ENCODE measurements around the gene MED22. TPM values are rescaled to one million over a fixed set of nuclear protein-coding genes. Genes with fewer than 3 reads are reported as not detected.
"Not testable (repeated sequence)": the region's sequence is repeated elsewhere in the genome, so short reads cannot be mapped to it uniquely, and the experiment has no call there.

MED22 gene
- total and polyA plus RNA-seq, 2 donors (not counting 1 experiment from before 2014, with no cell fraction given): 13.9 to 17.8 TPM

DNA sequence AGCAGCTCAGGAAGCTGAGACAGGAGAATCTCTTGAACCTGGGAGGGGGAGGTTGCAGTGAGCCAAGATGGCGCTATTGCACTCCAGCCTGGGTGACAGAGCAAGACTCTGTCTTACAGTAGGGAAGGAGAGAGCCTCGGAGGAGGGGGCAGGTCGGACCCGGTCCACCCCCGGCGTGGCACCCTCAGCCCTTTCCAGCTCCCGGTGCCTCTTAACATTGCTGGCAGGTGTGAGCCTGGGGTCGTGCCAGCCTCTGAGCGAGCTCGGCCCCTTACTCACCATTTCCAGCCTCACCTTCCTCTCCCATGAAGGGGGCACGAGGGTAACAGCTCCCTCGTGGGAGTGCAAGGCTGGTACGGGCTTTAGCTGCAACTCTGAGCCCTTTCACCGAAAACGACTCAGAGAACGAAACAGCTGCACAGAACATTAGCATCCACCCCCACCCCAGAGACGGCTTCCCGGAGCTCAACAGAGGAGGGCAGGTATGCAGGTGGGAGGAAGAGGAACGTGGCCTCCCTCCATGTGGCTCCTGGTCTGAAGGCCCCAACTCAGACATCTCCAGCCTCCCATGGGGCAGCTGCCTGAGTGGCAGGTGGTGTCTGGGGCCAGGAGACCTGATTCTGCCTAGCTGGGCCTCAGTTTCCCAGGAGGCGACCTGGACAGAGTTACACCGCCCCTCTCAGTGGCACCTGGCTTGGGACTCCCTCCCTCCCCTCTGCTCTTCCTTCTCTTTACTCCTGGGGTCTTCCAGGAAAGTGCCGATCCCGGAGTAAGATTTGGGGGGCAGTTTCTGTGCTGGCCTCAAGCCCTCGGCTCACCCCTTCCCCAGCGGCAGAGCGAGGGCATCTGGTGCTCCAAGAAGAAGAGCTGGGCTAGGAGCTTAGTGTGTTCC, 44.4 kb downstream of the MED22 start:
- H3K27ac ChIP-seq (ENCODE audit: insufficient read depth, low read length): no peak overlapping the region
- no peaks in the 10 kb centered on the region for H3K9me3 ChIP-seq (ENCODE audit: control insufficient read depth, insufficient read depth, low read depth, low read length)
- no peaks in the 10 kb centered on the region for H4K20me1 ChIP-seq (ENCODE audit: control insufficient read depth, extremely low read depth, insufficient read depth, low read length)
- no peaks in the 10 kb centered on the region for H3K4me1 ChIP-seq (ENCODE audit: control insufficient read depth, extremely low read depth, insufficient read depth, low read length)
- no peak overlapping the region for H3K9ac ChIP-seq (ENCODE audit: insufficient read depth, low read length)
- no peak overlapping the region for H3K4me3 ChIP-seq (replicated peaks in 1 of 4; ENCODE audit: control extremely low read depth in 1 of 4, insufficient read depth in 1 of 4, low read depth in 3 of 4, low read length in 4 of 4)
- TF ChIP-seq, protein P1, sequence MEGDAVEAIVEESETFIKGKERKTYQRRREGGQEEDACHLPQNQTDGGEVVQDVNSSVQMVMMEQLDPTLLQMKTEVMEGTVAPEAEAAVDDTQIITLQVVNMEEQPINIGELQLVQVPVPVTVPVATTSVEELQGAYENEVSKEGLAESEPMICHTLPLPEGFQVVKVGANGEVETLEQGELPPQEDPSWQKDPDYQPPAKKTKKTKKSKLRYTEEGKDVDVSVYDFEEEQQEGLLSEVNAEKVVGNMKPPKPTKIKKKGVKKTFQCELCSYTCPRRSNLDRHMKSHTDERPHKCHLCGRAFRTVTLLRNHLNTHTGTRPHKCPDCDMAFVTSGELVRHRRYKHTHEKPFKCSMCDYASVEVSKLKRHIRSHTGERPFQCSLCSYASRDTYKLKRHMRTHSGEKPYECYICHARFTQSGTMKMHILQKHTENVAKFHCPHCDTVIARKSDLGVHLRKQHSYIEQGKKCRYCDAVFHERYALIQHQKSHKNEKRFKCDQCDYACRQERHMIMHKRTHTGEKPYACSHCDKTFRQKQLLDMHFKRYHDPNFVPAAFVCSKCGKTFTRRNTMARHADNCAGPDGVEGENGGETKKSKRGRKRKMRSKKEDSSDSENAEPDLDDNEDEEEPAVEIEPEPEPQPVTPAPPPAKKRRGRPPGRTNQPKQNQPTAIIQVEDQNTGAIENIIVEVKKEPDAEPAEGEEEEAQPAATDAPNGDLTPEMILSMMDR (conservative IDR thresholded peaks at IDR 0.05 in 1 of 2, IDR thresholded peaks at IDR 0.05 in 1 of 2; ENCODE audit: low read depth in 1 of 2, low read length in 2 of 2): no peak
- no peak for TF ChIP-seq EZH2 (IDR thresholded peaks at IDR 0.05; ENCODE audit: low read length, missing control alignments)
- no peaks in the 10 kb centered on the region for H3K79me2 ChIP-seq (ENCODE audit: control insufficient read depth, insufficient read depth, low read length)
- no peaks in the 10 kb centered on the region for H3K27me3 ChIP-seq (ENCODE audit: control insufficient read depth, insufficient read depth, low read length)
- H3K36me3 ChIP-seq (ENCODE audit: control insufficient read depth, insufficient read depth, low read length): no peaks in the 10 kb centered on the region
- H2AFZ ChIP-seq (ENCODE audit: low read length): no peak overlapping the region
- no peak for DNase-seq (ENCODE audit: low read depth in 2 of 2)
- H3K4me2 ChIP-seq (ENCODE audit: extremely low read depth, insufficient read depth, low read length): no peak overlapping the region

DNA sequence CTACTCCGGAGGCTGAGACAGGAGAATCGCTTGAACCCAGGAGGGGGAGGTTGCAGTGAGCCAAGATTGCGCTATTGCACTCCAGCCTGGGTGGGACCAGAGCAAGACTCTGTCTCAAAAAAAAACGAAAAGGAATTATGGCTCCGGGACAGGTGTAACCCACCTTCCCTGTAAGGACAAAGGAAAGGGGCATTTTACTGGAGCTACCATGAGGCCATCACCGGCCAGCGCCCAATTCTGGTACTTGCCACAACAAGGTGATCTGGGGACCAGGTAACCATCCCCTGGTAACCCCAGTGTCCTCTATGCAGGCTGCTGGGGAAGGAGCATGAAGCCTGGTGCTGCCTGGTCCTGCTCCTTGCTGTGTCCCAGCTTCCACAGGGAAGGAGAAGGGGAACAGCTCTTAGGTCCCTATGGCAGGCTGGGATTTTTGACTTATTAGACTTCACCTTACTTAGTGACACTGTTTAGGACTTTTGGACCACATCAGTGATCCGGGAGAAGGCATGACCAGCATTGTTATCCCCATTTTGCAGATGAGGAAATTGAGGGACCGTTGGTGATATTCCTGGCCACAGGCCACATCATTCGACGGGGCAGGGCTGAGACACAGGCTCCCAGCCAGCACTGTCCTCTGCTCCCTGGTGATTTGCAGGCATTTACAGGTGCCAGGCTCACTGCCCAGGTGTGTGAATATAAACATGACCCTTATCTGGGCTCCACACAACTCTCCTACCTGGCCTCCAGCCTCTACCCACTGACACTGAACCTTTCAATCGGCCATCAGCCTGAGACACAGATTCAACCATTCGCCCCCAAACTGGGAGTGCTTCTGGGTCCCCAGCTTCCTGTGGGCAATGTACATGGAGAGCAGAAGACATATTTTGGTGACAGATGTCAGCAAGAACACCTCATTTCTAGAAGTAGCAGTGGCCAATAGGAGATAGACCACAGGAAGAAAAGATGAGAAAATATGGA, 46.4 kb downstream of the MED22 start:
- H3K27me3 ChIP-seq (ENCODE audit: control insufficient read depth, insufficient read depth, low read length): no peaks in the 10 kb centered on the region

DNA sequence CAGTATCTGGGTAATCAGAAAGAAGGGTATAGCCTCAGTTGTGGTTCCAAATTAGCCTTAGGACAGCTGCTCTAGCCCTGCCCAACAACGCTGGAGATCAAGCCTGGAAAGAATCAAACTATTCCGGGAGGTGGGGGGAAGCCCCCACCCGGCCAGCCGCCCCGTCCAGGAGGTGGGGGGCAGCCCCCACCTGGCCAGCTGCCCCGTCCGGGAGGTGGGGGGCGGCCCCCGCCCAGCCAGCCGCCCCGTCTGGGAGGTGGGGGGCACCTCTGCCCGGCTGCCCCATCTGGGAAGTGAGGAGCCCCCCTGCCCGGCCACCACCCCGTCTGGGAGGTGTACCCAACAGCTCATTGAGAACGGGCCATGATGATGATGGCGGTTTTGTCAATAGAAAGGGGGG, 47.9 kb downstream of the MED22 start:
- not testable (repeated sequence) for DNase-seq (ENCODE audit: low read depth in 2 of 2); H3K9me3 ChIP-seq (ENCODE audit: control insufficient read depth, insufficient read depth, low read depth, low read length); H3K4me3 ChIP-seq (replicated peaks in 1 of 4; ENCODE audit: control extremely low read depth in 1 of 4, insufficient read depth in 1 of 4, low read depth in 3 of 4, low read length in 4 of 4); H4K20me1 ChIP-seq (ENCODE audit: control insufficient read depth, extremely low read depth, insufficient read depth, low read length); H3K27me3 ChIP-seq (ENCODE audit: control insufficient read depth, insufficient read depth, low read length); H3K79me2 ChIP-seq (ENCODE audit: control insufficient read depth, insufficient read depth, low read length); H3K4me1 ChIP-seq (ENCODE audit: control insufficient read depth, extremely low read depth, insufficient read depth, low read length); H3K9ac ChIP-seq (ENCODE audit: insufficient read depth, low read length); H3K36me3 ChIP-seq (ENCODE audit: control insufficient read depth, insufficient read depth, low read length); H2AFZ ChIP-seq (ENCODE audit: low read length); H3K27ac ChIP-seq (ENCODE audit: insufficient read depth, low read length); H3K4me2 ChIP-seq (ENCODE audit: extremely low read depth, insufficient read depth, low read length)

More for the DNA sequence above, 46.4 kb downstream of the MED22 start:
- no peak overlapping the region for H3K9ac ChIP-seq (ENCODE audit: insufficient read depth, low read length)
- H3K4me3 ChIP-seq (replicated peaks in 1 of 4; ENCODE audit: control extremely low read depth in 1 of 4, insufficient read depth in 1 of 4, low read depth in 3 of 4, low read length in 4 of 4): no peak overlapping the region
- no peak overlapping the region for H3K27ac ChIP-seq (ENCODE audit: insufficient read depth, low read length)
- no peaks in the 10 kb centered on the region for H4K20me1 ChIP-seq (ENCODE audit: control insufficient read depth, extremely low read depth, insufficient read depth, low read length)
- TF ChIP-seq, protein P1 (conservative IDR thresholded peaks at IDR 0.05 in 1 of 2, IDR thresholded peaks at IDR 0.05 in 1 of 2; ENCODE audit: low read depth in 1 of 2, low read length in 2 of 2): no peak
- TF ChIP-seq EZH2 (IDR thresholded peaks at IDR 0.05; ENCODE audit: low read length, missing control alignments): no peak
- DNase-seq (ENCODE audit: low read depth in 2 of 2): no peak
- no peaks in the 10 kb centered on the region for H3K9me3 ChIP-seq (ENCODE audit: control insufficient read depth, insufficient read depth, low read depth, low read length)
- H3K36me3 ChIP-seq (ENCODE audit: control insufficient read depth, insufficient read depth, low read length): no peaks in the 10 kb centered on the region
- no peak overlapping the region for H3K4me2 ChIP-seq (ENCODE audit: extremely low read depth, insufficient read depth, low read length)
- no peaks in the 10 kb centered on the region for H3K79me2 ChIP-seq (ENCODE audit: control insufficient read depth, insufficient read depth, low read length)
- H3K4me1 ChIP-seq (ENCODE audit: control insufficient read depth, extremely low read depth, insufficient read depth, low read length): no peaks in the 10 kb centered on the region
- H2AFZ ChIP-seq (ENCODE audit: low read length): no peak overlapping the region
